ENCODE results near the gene KRTAP10-8. TPM values are rescaled to one million over a fixed set of nuclear protein-coding genes. Genes with fewer than 3 reads are reported as not detected.

The KRTAP10-8 gene
- total RNA-seq, 1 donor from 2014 or later, result not detected

DNA sequence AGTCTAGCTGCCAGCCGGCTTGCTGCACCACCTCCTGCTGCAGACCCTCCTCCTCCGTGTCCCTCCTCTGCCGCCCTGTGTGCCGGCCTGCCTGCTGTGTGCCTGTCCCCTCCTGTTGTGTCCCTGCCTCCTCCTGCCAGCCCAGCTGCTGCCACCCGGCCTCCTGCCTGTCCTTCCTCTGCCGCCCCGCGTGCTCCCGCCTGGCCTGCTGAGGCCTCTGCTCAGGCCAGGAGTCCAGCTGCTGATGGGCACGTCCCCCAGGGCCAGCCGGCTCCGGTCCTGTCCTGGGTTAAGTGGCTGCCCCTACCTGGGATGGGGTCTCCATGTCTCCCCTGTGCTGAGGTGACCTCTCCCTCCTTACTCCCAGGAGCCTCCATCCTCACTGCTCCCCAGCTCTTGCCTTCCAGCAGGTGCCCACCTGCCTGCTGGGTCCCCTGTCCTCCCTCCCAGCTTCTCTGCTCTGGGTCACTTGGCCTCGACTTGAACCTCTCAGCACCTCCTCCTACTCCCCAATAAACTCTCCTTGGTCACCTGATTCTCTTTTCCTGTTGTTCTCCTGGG lies 870 bp downstream of the KRTAP10-8 start:
- peaks cover 3% of the 10 kb centered on the region for H3K27me3 Mint-ChIP-seq (ENCODE audit: low read depth)
- H3K4me3 Mint-ChIP-seq, result no peak overlapping the region
- no peak for DNase-seq (ENCODE audit: low read depth, low spot score)
- H3K9me3 Mint-ChIP-seq, result peaks cover 14% of the 10 kb centered on the region
- H3K36me3 Mint-ChIP-seq (ENCODE audit: low read depth), result peaks cover 12% of the 10 kb centered on the region
- H3K27ac Mint-ChIP-seq (ENCODE audit: unreplicated experiment), result no peak overlapping the region
- TF ChIP-seq, protein P1, sequence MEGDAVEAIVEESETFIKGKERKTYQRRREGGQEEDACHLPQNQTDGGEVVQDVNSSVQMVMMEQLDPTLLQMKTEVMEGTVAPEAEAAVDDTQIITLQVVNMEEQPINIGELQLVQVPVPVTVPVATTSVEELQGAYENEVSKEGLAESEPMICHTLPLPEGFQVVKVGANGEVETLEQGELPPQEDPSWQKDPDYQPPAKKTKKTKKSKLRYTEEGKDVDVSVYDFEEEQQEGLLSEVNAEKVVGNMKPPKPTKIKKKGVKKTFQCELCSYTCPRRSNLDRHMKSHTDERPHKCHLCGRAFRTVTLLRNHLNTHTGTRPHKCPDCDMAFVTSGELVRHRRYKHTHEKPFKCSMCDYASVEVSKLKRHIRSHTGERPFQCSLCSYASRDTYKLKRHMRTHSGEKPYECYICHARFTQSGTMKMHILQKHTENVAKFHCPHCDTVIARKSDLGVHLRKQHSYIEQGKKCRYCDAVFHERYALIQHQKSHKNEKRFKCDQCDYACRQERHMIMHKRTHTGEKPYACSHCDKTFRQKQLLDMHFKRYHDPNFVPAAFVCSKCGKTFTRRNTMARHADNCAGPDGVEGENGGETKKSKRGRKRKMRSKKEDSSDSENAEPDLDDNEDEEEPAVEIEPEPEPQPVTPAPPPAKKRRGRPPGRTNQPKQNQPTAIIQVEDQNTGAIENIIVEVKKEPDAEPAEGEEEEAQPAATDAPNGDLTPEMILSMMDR (conservative IDR thresholded peaks at IDR 0.05), result no peak
- no peaks in the 10 kb centered on the region for H3K4me1 Mint-ChIP-seq

DNA sequence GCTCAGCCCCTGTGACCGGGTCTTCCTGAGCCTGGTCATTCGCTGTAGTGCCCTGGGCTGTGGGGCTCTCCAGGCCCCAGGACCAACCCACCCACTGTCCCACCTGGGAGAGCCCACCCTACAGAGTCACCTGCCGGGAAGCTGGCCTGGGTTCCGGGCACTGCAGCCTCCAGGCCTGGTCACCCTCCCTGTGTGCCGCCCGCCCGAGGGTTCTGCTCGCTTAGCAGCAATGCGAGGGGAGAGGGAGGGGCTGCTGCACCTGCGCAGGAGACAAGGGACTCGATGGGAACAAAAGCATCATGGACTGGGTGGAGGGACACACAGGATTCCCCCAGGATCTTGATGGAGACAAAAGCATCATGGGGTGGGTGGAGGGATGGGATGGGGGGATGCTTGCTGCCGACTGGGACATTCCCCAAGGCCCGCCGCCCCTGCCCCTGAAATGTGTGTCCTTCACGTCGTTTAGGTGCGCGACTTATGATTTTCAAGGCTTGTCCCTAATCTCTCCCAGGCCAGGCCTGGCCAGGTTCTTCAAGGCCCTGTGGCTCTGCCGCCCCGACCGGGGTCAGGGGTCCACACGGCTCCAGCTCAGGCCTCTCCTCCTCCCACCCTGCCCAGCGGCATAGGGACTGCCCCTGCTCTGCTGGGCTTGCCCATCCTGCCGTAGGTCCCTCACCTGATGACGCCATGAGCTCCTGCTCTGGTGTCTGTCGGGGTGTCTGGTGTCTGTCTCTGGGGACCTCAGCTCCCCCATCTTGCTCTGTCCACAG lies 1.7 kb downstream of the KRTAP10-8 start:
- H3K27me3 Mint-ChIP-seq (ENCODE audit: low read depth), result no peaks in the 10 kb centered on the region
- no peaks in the 10 kb centered on the region for H3K4me1 Mint-ChIP-seq
- no peak overlapping the region for H3K4me3 Mint-ChIP-seq
- H3K36me3 Mint-ChIP-seq (ENCODE audit: low read depth), result peaks cover 12% of the 10 kb centered on the region
- no peak overlapping the region for H3K27ac Mint-ChIP-seq (ENCODE audit: unreplicated experiment)
- DNase-seq (ENCODE audit: low read depth, low spot score), result no peak
- H3K9me3 Mint-ChIP-seq, result peaks cover 14% of the 10 kb centered on the region
- TF ChIP-seq, protein P1 (conservative IDR thresholded peaks at IDR 0.05), result no peak

DNA sequence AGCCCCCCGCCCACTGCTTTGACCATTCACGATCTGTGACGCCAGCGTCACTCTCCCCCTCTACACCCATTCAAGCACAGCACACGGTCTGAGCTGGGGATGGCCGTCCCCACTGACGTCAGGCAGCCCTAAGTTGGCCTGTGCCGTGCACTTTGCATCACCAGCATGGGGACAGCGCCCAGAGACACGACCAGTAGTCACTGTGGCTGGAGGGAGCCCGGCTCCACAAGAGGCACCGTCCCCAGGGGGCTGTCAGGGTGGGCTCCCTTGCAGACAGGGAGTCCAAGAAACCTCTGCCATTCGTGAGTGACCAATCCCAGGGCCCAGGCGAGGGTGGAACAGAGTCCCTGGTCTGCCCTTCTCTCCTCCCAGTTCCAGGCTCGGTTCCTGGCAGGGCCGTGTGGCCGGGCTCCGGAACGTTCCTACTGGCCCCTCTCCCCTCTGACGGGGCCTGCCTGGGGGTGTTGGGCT lies 2.3 kb downstream of the KRTAP10-8 start:
- Mint-ChIP-seq H3K4me3 (no peak overlapping the region), H3K4me1 (no peaks in the 10 kb centered on the region), H3K27ac (ENCODE audit: unreplicated experiment) (no peak overlapping the region), H3K27me3 (ENCODE audit: low read depth) (no peaks in the 10 kb centered on the region), H3K9me3 (peaks cover 10% of the 10 kb centered on the region), H3K36me3 (ENCODE audit: low read depth) (peaks cover 12% of the 10 kb centered on the region)
- TF ChIP-seq, protein P1 (conservative IDR thresholded peaks at IDR 0.05), result no peak
- DNase-seq (ENCODE audit: low read depth, low spot score), result no peak

DNA sequence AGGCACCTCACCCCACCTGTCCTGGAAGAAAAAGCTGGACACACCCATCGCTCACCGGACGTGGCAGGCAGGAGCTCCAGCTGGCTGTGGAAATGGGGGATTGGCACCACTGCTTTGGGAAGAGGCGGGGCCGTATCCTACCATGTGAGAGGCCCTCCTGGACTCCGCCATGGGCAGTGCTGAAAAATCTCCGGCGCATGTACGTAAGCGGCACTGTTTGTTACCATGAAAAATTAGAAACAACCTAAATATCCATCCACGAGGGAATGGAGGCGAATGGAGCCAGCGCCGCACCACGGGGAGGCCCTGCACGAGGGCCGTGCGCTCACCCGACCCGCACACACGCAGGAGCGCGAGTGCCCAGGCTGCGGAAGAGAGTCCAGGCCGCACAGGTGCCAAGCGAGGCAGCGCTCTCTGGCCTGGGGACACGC lies 3.1 kb downstream of the KRTAP10-8 start:
- no peak overlapping the region for H3K27ac Mint-ChIP-seq (ENCODE audit: unreplicated experiment)
- H3K4me1 Mint-ChIP-seq, result no peaks in the 10 kb centered on the region
- DNase-seq (ENCODE audit: low read depth, low spot score), result no peak
- peaks cover 6% of the 10 kb centered on the region for H3K9me3 Mint-ChIP-seq
- peaks cover 10% of the 10 kb centered on the region for H3K36me3 Mint-ChIP-seq (ENCODE audit: low read depth)
- H3K4me3 Mint-ChIP-seq, result no peak overlapping the region
- TF ChIP-seq, protein P1 (conservative IDR thresholded peaks at IDR 0.05), result no peak
- H3K27me3 Mint-ChIP-seq (ENCODE audit: low read depth), result peaks cover 4% of the 10 kb centered on the region

DNA sequence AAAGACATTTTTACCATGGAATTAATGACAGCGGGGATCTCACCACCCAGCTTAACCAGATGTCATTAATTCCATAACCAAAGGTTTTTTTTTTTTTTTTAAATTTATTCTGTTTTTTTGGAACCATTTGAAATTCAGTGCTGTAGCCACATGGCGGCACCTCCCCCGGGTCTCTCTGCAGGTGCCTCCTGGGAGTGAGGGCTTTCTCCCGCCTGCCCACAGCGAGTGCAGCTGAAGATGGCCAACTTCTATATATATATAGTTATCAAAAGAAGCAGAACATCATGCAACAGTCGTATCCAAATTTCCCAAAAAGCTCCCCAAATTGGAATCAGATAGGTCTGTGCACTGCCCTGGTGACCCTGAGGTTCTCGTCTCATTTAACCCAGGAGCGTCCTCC lies 3.6 kb downstream of the KRTAP10-8 start:
- Mint-ChIP-seq H3K27me3 (ENCODE audit: low read depth) (peaks cover 5% of the 10 kb centered on the region), H3K36me3 (ENCODE audit: low read depth) (peaks cover 12% of the 10 kb centered on the region), H3K9me3 (peaks cover 8% of the 10 kb centered on the region), H3K4me1 (no peaks in the 10 kb centered on the region), H3K4me3 (no peak overlapping the region), H3K27ac (ENCODE audit: unreplicated experiment) (no peak overlapping the region)
- TF ChIP-seq, protein P1 (conservative IDR thresholded peaks at IDR 0.05), result no peak
- no peak for DNase-seq (ENCODE audit: low read depth, low spot score)

Measured in neural crest cell (in vitro differentiated cells).